BJ (cell line): ENCODE results near the gene MACO1. TPM values are rescaled to one million over a fixed set of nuclear protein-coding genes. Genes with fewer than 3 reads are reported as not detected.

Source experiments
- CTCF ChIA-PET: fragments of 350-600 bp; formaldehyde crosslinking; extraction: SDS; loops from one replicate; lab custom pipeline; 2021; ENCODE audit warnings: antibody characterized with exemption, inconsistent platforms; lab: Yijun Ruan, JAX
- POLR2A ChIA-PET: fragments of 300-600 bp; sonication (Branson Sonifier 250); formaldehyde crosslinking; extraction: SDS; loops from one replicate; lab custom pipeline; 2021; ENCODE audit warnings: antibody characterized with exemption; lab: Charles Lee
- DNase-seq: peaks from one replicate; pipeline ENCODE4 v3.0.0-alpha.2; 2011; ENCODE audit warnings: low read depth
- H3K27me3 ChIP-seq: 2 replicates; pipeline ENCODE4 v1.6.0; 2011; ENCODE audit warnings: low read length; ENCODE audit not compliant: control insufficient read depth, insufficient read depth
- H3K36me3 ChIP-seq: 2 replicates; pipeline ENCODE4 v1.5.1; 2011; ENCODE audit warnings: low read length; ENCODE audit not compliant: control insufficient read depth, insufficient read depth
- H3K4me3 ChIP-seq: 2 replicates; pipeline ENCODE4 v1.5.1; 2011; ENCODE audit warnings: low read depth, mild to moderate bottlenecking, control low read depth, low read length
- polyA plus RNA-seq: library from polyadenylated mRNA; depleted of rRNA; stranded (reverse); fragments of >200 nt; gene quantifications from 2 replicates; pipeline ENCODE4 v1.2.3, GENCODE V29; 2011
- TF ChIP-seq, protein P1 (sequence below): IDR thresholded peaks from 2 replicates; pipeline ENCODE4 v1.5.1; 2011; ENCODE audit warnings: low read depth, mild to moderate bottlenecking, control low read depth, inconsistent platforms, low read length, moderate library complexity; ENCODE audit not compliant: insufficient read depth

The MACO1 gene
- polyA plus RNA-seq, 1 experiment = 9.5 TPM

DNA sequence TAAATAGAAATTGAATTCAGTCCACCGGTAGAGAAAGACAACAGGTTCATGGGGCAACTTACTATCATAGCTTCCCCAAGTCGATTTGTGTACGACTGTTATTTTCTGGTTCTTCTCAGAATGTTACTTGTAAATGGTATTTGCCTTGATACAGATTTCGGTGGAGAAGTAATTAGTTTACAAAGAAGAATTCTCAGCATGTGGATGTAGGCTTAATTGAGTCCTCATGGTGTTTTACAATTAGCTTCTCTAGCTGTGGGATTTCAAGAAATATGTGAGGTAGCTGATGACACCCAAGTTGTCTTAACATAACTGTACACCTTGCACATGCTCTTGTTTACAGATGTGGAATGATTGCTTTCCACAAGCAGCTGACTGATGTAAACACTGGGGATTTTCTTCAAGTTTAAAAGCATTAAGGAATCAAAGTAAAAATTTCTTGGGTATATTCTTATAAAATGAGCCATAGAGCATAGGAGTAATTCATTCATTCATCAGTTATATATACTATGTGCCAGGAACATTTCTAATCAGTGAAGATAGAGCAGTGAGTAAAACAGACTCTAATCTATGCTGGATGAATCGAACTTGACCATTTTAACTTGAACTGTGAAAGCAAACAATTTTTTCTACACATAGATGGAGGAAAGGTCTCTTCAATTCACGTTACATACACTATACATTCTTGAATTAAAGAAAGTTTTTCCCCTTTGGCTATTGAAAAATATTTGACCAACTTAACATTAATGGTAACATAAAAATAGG, 1.4 kb downstream of the MACO1 start:
- POLR2A ChIA-PET = interaction anchor here (0.7 kb wide), 1 partner anchor 139 kb away, joined by 8 read pairs; no protein-coding TSS in a partner anchor
- CTCF ChIA-PET = interaction anchor here (0.6 to 1.6 kb wide), 6 partner anchors 12 to 139 kb away, joined by 3 to 8 read pairs (median 3); no protein-coding TSS in a partner anchor
- DNase-seq = no peak

DNA sequence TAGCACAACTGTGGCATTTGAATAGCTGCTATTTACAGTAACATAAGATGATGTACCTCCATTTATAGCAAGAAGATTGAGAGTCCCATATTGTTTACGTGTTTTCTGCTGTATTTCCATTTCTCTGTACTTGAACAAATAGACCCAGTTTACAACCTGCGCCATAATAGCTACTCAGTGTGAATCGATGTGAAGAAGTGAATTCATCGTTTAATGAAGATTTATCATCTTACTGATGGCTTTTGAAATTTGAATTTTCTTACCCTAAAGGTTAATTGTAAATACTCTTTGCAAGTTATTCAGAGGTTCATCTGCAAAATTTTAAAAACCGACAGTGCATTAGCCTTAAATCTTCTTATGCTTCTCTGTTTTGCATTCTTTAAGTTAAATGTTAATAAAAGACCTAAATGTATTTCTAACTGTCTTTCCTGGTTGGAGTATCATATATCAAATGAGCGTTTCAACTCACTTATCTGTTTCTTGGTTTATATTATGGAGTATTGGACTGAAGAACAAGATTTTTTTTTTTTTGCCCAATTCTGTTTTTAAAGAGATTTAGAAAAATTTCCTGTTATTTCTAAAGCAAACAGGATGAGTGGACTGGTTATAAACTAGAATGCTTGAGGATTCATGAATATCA, 2.2 kb downstream of the MACO1 start:
- ChIA-PET POLR2A (no interaction called here), CTCF (interaction anchor here (0.8 to 1.6 kb wide), 3 partner anchors 11 to 88 kb away, joined by 3 to 8 read pairs (median 4); no protein-coding TSS in a partner anchor)
- Histone ChIP-seq H3K36me3 (no peaks in the 10 kb centered on the region), H3K4me3 (no peak overlapping the region), H3K27me3 (no peaks in the 10 kb centered on the region)
- no peak for DNase-seq
- TF ChIP-seq, protein P1, sequence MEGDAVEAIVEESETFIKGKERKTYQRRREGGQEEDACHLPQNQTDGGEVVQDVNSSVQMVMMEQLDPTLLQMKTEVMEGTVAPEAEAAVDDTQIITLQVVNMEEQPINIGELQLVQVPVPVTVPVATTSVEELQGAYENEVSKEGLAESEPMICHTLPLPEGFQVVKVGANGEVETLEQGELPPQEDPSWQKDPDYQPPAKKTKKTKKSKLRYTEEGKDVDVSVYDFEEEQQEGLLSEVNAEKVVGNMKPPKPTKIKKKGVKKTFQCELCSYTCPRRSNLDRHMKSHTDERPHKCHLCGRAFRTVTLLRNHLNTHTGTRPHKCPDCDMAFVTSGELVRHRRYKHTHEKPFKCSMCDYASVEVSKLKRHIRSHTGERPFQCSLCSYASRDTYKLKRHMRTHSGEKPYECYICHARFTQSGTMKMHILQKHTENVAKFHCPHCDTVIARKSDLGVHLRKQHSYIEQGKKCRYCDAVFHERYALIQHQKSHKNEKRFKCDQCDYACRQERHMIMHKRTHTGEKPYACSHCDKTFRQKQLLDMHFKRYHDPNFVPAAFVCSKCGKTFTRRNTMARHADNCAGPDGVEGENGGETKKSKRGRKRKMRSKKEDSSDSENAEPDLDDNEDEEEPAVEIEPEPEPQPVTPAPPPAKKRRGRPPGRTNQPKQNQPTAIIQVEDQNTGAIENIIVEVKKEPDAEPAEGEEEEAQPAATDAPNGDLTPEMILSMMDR = no peak

More for the DNA sequence above, 1.4 kb downstream of the MACO1 start:
- H3K27me3 ChIP-seq = no peaks in the 10 kb centered on the region
- H3K4me3 ChIP-seq = peak overlapping the region; percentile 88
- TF ChIP-seq, protein P1 = no peak
- H3K36me3 ChIP-seq = no peaks in the 10 kb centered on the region

DNA sequence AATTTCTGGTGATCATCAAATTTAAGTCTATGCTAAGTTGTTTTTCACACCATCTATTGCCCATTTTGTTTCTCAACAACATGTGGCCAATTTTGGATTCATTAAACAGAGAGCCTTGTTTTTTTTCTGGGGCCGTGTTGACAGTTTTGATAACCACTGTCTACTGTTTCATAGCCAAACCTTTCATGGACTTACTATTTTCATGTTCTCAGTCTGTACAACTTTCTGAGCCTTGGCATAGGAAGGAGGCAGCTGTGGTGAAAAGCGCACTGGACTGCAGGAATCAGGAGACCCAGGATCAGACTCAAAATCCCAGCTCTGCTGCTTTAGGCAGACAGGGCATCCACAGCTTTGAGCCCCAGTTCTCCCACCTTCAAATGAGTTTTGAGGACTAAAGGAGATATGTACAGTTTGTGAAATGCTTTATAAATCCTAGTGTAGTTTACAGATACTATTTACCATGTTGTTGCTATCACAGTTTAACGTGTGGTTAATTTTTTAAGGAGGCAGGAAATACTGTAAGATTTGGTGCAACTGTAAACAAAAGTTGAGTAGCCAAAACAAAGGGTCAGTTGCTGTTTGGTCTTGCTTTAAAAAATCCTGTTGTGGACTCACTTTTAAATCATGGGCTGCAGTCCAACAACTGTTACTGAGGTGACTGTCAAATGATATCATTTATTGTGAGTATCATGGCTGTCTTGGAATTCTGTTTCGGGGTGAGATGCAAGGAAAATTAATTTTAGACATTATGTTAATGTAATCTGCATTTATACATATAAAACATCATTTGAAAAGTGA, 2.9 kb downstream of the MACO1 start:
- H3K36me3 ChIP-seq = no peaks in the 10 kb centered on the region
- H3K27me3 ChIP-seq = no peaks in the 10 kb centered on the region
- POLR2A ChIA-PET = no interaction called here
- CTCF ChIA-PET = interaction anchor here (0.8 kb wide), 1 partner anchor 11 kb away, joined by 3 read pairs; no protein-coding TSS in a partner anchor
- no peak overlapping the region for H3K4me3 ChIP-seq
- TF ChIP-seq, protein P1 = no peak
- DNase-seq = no peak

DNA sequence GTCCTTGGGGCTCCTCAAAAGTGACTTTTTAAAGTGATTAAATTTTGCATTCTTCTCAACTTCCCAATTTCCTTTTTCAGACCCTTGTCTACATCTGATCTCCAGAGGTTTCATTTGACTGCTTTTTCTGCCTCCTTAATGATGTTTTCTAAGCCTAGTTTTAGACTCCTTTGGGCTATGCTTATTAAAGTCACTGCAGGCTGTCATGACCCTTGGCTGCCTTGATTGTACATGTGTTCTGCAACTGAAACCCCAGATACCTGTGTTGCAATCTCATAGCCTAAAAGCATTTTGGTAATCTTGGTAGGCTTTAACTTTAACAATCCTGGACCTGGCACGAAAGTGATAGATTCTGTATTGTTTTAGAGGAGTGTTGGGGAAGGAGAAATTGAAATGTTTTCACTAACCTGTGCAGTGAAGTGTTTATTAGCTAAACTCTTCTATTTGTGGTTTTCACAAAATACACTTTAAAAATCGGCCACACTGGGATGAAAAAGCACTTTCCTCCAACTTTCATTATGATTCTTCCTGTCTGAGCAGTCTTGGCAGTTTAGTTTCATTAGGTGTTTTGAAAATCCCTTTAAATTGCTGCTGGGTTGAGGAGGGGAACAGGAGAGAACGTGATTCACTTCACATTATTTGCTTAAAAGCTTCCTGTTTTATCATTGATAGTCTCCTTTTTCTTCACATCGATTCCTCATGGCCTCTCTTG, 4.9 kb downstream of the MACO1 start:
- CTCF ChIA-PET = no interaction called here
- POLR2A ChIA-PET = no interaction called here
- Histone ChIP-seq H3K27me3 (no peaks in the 10 kb centered on the region), H3K36me3 (no peaks in the 10 kb centered on the region), H3K4me3 (no peak overlapping the region)
- no peak for DNase-seq
- TF ChIP-seq, protein P1 = no peak
